Measurements from ENCODE around the gene PTGES3.

- TF ChIP-seq, protein P1, sequence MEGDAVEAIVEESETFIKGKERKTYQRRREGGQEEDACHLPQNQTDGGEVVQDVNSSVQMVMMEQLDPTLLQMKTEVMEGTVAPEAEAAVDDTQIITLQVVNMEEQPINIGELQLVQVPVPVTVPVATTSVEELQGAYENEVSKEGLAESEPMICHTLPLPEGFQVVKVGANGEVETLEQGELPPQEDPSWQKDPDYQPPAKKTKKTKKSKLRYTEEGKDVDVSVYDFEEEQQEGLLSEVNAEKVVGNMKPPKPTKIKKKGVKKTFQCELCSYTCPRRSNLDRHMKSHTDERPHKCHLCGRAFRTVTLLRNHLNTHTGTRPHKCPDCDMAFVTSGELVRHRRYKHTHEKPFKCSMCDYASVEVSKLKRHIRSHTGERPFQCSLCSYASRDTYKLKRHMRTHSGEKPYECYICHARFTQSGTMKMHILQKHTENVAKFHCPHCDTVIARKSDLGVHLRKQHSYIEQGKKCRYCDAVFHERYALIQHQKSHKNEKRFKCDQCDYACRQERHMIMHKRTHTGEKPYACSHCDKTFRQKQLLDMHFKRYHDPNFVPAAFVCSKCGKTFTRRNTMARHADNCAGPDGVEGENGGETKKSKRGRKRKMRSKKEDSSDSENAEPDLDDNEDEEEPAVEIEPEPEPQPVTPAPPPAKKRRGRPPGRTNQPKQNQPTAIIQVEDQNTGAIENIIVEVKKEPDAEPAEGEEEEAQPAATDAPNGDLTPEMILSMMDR (IDR thresholded peaks at IDR 0.05): no peak
- TF ChIP-seq POLR2A (IDR thresholded peaks at IDR 0.05): no peak
Measured at GRCh38 chr12:56725723-56726102, 37.6 kb upstream of the PTGES3 start.
